GM23338 (cell line): ENCODE data around the gene SCRT2. TPM values are rescaled to one million over a fixed set of nuclear protein-coding genes. Genes with fewer than 3 reads are reported as not detected.

Source experiments
- ATAC-seq: fragments of 200-7000 bp; cut with Tn5 transposase; 3 replicates; pipeline ENCODE4 v1.9.1; 2020
- DNase-seq: peaks from one replicate; pipeline ENCODE4 v3.0.0-alpha.2; 2015; ENCODE audit warnings: low spot score
- H2AFZ ChIP-seq: fragments of 200-600 bp; sonication (generic); 2 replicates; pipeline ENCODE4 v1.8.0; 2016; ENCODE audit warnings: antibody characterized with exemption, mild to moderate bottlenecking, moderate library complexity
- H3F3A ChIP-seq: fragments of 200-600 bp; sonication (generic); replicated peaks from 2 replicates; pipeline ENCODE4 v1.8.0; 2017; ENCODE audit warnings: antibody characterized with exemption, mixed run types, low read depth
- H3K27ac ChIP-seq: fragments of 200-600 bp; sonication (generic); 2 replicates; pipeline ENCODE4 v1.6.1; 2016; ENCODE audit warnings: low read depth
- H3K27me3 ChIP-seq: fragments of 200-600 bp; sonication (generic); 2 replicates; pipeline ENCODE4 v1.8.0; 2016; ENCODE audit warnings: mild to moderate bottlenecking, mixed run types, moderate library complexity; ENCODE audit not compliant: insufficient read depth
- H3K36me3 ChIP-seq: fragments of 200-600 bp; sonication (generic); 2 replicates; pipeline ENCODE4 v1.8.0; 2016; ENCODE audit warnings: mild to moderate bottlenecking; ENCODE audit not compliant: insufficient read depth
- H3K4me1 ChIP-seq: fragments of 200-600 bp; sonication (generic); 2 replicates; pipeline ENCODE4 v1.8.0; 2016; ENCODE audit warnings: mild to moderate bottlenecking, moderate library complexity; ENCODE audit not compliant: insufficient read depth
- H3K4me2 ChIP-seq: fragments of 200-600 bp; sonication (generic); 2 replicates; pipeline ENCODE4 v1.7.1; 2017; ENCODE audit warnings: mixed run types
- H3K4me3 ChIP-seq: fragments of 200-600 bp; sonication (generic); 2 replicates; pipeline ENCODE4 v1.6.1; 2016; ENCODE audit warnings: mixed run types
- H3K79me2 ChIP-seq: fragments of 200-600 bp; sonication (generic); replicated peaks from 2 replicates; pipeline ENCODE4 v1.8.0; 2017; ENCODE audit warnings: mild to moderate bottlenecking; ENCODE audit not compliant: insufficient read depth
- H3K9me2 ChIP-seq: fragments of 200-600 bp; sonication (generic); 2 replicates; pipeline ENCODE4 v1.8.0; 2017; ENCODE audit not compliant: insufficient read depth
- H4K20me1 ChIP-seq: fragments of 200-600 bp; sonication (generic); replicated peaks from 2 replicates; pipeline ENCODE4 v1.8.0; 2017; ENCODE audit warnings: mild to moderate bottlenecking; ENCODE audit not compliant: insufficient read depth
- H3K27ac Mint-ChIP-seq: 2 replicates; pipeline ENCODE4 v1.8.0; 2020; ENCODE audit warnings: inconsistent platforms, mild to moderate bottlenecking, moderate library complexity, mixed read lengths
- H3K27me3 Mint-ChIP-seq: 3 replicates; pipeline ENCODE4 v1.8.0; 2022; ENCODE audit warnings: low read depth, mild to moderate bottlenecking, moderate library complexity, mixed read lengths, inconsistent platforms; ENCODE audit not compliant: insufficient read depth, poor library complexity
- H3K36me3 Mint-ChIP-seq: 3 replicates; pipeline ENCODE4 v1.8.0; 2021; ENCODE audit warnings: low read depth, mild to moderate bottlenecking, inconsistent platforms, moderate library complexity, mixed read lengths
- H3K4me1 Mint-ChIP-seq: 3 replicates; pipeline ENCODE4 v1.8.0; 2020; ENCODE audit warnings: mild to moderate bottlenecking, inconsistent platforms, mixed read lengths
- H3K4me3 Mint-ChIP-seq: 3 replicates; pipeline ENCODE4 v1.8.0; 2021; ENCODE audit warnings: moderate library complexity, mild to moderate bottlenecking, inconsistent platforms, mixed read lengths
- H3K9me3 Mint-ChIP-seq: 3 replicates; pipeline ENCODE4 v1.8.0; 2020; ENCODE audit warnings: moderate library complexity, mild to moderate bottlenecking, inconsistent platforms, mixed read lengths
- EZH2 ChIP-seq: fragments of 200-600 bp; sonication (generic); IDR thresholded peaks from one replicate; pipeline ENCODE4 v1.8.0; 2017; ENCODE audit warnings: antibody characterized with exemption, mild to moderate bottlenecking, low read depth; ENCODE audit not compliant: unreplicated experiment
- EZH2phosphoT487 ChIP-seq: fragments of 200-600 bp; sonication (generic); IDR thresholded peaks from one replicate; pipeline ENCODE4 v1.8.1; 2018; ENCODE audit warnings: antibody characterized with exemption; ENCODE audit not compliant: unreplicated experiment
- JUNB ChIP-seq: IDR thresholded peaks from one replicate; pipeline ENCODE4 v1.6.1; 2016; ENCODE audit warnings: antibody characterized with exemption; ENCODE audit not compliant: unreplicated experiment
- NANOG ChIP-seq: IDR thresholded peaks from 2 replicates; pipeline ENCODE4 v1.6.1; 2016; ENCODE audit warnings: antibody characterized with exemption, borderline replicate concordance
- POLR2AphosphoS5 ChIP-seq: IDR thresholded peaks from 2 replicates; pipeline ENCODE4 v1.6.1; 2016; ENCODE audit warnings: antibody characterized with exemption, low read depth
- STAT1 ChIP-seq: IDR thresholded peaks from one replicate; pipeline ENCODE4 v1.6.1; 2016; ENCODE audit warnings: antibody characterized with exemption; ENCODE audit not compliant: unreplicated experiment
- ZNF331 ChIP-seq: fragments of 250-450 bp; sonication (Bioruptor Pico); IDR thresholded peaks from 2 replicates; pipeline ENCODE4 v1.5.0; 2020; ENCODE audit warnings: low read depth, mild to moderate bottlenecking, moderate library complexity
- ZNF462 ChIP-seq: fragments of 250-450 bp; sonication (Bioruptor Pico); IDR thresholded peaks from 2 replicates; pipeline ENCODE4 v1.5.0; 2020; ENCODE audit warnings: mild to moderate bottlenecking, moderate library complexity
- polyA plus RNA-seq: library from polyadenylated mRNA; unstranded; fragments of >200 nt; fragmentation: Nextera tagmentation; extraction: Ambion mirVana; gene quantifications from 2 replicates; pipeline ENCODE4 v1.2.1, GENCODE V29; 2016
- total RNA-seq: library from RNA; depleted of rRNA; stranded (reverse); fragments of >200 nt; shearing (Covaris generic); gene quantifications from 2 replicates; pipeline ENCODE4 v1.2.3, GENCODE V29; 2014
- TF ChIP-seq, protein P1 (sequence below): IDR thresholded peaks from one replicate; pipeline ENCODE4 v1.6.1; 2018; ENCODE audit warnings: antibody characterized with exemption; ENCODE audit not compliant: unreplicated experiment
- TF ChIP-seq, protein P2 (sequence below): IDR thresholded peaks from 2 replicates; pipeline ENCODE4 v1.6.1; 2016; ENCODE audit warnings: antibody characterized with exemption

The SCRT2 gene
- total and polyA plus RNA-seq, 2 experiments from 2014 or later: 0.31 TPM; not detected in 1

DNA sequence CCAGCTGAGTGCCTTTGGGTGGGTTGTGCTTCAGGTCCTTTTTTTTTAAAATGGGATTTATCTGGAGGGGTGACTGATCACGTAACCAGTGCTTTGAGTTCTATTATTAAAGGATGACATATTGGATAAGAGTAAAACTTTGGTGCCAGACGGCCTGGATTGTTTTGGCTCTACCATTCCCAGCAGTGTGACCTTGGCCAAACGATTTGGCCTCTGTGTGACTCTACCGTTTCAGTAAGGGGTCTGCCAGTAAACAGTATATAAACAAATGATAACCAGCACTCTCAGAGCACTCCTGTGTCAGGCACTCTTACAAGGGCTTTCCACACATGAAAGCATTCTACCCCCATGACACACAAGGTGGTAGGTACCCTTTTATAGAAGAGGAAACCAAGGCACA is 8.7 kb downstream of the SCRT2 start (continued):
- TF ChIP-seq POLR2AphosphoS5 (no peak), EZH2phosphoT487 (no peak), NANOG (no peak), ZNF331 (CRISPR knock-in tag) (no peak), EZH2 (no peak), STAT1 (no peak), JUNB (no peak)
- TF ChIP-seq, protein P1, sequence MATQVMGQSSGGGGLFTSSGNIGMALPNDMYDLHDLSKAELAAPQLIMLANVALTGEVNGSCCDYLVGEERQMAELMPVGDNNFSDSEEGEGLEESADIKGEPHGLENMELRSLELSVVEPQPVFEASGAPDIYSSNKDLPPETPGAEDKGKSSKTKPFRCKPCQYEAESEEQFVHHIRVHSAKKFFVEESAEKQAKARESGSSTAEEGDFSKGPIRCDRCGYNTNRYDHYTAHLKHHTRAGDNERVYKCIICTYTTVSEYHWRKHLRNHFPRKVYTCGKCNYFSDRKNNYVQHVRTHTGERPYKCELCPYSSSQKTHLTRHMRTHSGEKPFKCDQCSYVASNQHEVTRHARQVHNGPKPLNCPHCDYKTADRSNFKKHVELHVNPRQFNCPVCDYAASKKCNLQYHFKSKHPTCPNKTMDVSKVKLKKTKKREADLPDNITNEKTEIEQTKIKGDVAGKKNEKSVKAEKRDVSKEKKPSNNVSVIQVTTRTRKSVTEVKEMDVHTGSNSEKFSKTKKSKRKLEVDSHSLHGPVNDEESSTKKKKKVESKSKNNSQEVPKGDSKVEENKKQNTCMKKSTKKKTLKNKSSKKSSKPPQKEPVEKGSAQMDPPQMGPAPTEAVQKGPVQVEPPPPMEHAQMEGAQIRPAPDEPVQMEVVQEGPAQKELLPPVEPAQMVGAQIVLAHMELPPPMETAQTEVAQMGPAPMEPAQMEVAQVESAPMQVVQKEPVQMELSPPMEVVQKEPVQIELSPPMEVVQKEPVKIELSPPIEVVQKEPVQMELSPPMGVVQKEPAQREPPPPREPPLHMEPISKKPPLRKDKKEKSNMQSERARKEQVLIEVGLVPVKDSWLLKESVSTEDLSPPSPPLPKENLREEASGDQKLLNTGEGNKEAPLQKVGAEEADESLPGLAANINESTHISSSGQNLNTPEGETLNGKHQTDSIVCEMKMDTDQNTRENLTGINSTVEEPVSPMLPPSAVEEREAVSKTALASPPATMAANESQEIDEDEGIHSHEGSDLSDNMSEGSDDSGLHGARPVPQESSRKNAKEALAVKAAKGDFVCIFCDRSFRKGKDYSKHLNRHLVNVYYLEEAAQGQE: no peak

DNA sequence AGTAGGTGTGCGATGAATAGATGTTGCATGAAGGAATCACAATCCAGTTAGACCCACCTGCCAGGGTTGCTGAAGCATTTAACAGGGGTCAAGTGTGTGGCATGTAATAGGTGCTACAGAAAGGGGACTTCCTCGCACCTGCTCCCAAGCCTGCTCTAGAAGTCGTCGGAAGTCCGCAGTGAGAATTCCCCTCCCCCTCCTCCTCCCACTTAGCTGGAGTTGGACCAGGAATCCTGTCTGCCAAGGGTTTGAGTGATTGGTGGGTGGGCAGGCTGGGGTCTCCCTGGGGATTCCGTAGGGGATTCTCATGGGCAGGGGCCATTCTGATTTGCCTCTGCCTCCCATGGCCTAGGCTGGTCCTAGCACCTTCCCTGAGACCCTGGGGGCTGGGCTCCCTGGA is 10.3 kb downstream of the SCRT2 start:
- H3K27ac Mint-ChIP-seq: no peak overlapping the region
- no peaks in the 10 kb centered on the region for H3K79me2 ChIP-seq
- peaks cover 55% of the 10 kb centered on the region for H3K27me3 ChIP-seq
- no peak overlapping the region for H3K4me3 ChIP-seq
- H3K36me3 Mint-ChIP-seq: no peaks in the 10 kb centered on the region
- peak; percentile 65 for DNase-seq
- 0 out of 3 replicates have a peak, but pooled peaks cover 3% of the 10 kb centered on the region for H3K9me3 Mint-ChIP-seq
- peaks cover 58% of the 10 kb centered on the region for H3K4me1 ChIP-seq
- peaks cover 14% of the 10 kb centered on the region for H3F3A ChIP-seq
- H3K27ac ChIP-seq: no peak overlapping the region
- no peaks in the 10 kb centered on the region for H4K20me1 ChIP-seq
- peaks cover 74% of the 10 kb centered on the region for H3K4me1 Mint-ChIP-seq
- H3K27me3 Mint-ChIP-seq: peaks cover 33% of the 10 kb centered on the region
- no peaks in the 10 kb centered on the region for H3K9me2 ChIP-seq
- no peak overlapping the region for H3K4me3 Mint-ChIP-seq
- peak overlapping the region; percentile 67 for H3K4me2 ChIP-seq
- peak; percentile 2; the same call in 2 of the 3 replicates for ATAC-seq
- no peak overlapping the region for H2AFZ ChIP-seq
- H3K36me3 ChIP-seq: no peaks in the 10 kb centered on the region; the same call in 1 of the 2 replicates
- no peak for TF ChIP-seq ZNF331 (CRISPR knock-in tag)
- TF ChIP-seq EZH2: no peak
- TF ChIP-seq POLR2AphosphoS5: no peak
- no peak for TF ChIP-seq STAT1
- TF ChIP-seq, protein P2, sequence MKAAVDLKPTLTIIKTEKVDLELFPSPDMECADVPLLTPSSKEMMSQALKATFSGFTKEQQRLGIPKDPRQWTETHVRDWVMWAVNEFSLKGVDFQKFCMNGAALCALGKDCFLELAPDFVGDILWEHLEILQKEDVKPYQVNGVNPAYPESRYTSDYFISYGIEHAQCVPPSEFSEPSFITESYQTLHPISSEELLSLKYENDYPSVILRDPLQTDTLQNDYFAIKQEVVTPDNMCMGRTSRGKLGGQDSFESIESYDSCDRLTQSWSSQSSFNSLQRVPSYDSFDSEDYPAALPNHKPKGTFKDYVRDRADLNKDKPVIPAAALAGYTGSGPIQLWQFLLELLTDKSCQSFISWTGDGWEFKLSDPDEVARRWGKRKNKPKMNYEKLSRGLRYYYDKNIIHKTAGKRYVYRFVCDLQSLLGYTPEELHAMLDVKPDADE: no peak
- TF ChIP-seq, protein P1: no peak
- TF ChIP-seq NANOG: no peak
- no peak for TF ChIP-seq ZNF462 (CRISPR knock-in tag)
